ENCODE measurements around the gene TAS2R3.
A peak's percentile ranks its signal among the peaks of the same experiment; 100 is the strongest.

DNA sequence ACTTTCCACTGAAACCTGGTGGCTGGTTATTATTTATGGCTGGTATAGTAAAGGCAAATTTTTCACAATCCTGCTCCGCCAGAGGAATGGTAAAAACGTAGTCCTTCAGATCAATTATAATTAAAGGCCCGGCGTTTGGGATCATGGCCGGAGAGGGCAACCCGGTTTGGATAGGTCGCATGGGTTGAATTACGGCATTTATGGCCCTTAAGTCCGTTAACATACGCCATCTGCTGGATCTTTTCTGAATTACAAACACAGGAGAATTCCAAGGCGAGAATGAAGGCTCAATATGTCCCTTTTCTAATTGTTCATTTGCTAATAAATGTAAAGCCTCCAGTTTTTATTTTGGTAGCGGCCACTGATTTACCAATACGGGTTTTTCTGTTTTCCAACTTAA, 11.3 kb upstream of the TAS2R3 start:
- TF ChIP-seq, protein P1, sequence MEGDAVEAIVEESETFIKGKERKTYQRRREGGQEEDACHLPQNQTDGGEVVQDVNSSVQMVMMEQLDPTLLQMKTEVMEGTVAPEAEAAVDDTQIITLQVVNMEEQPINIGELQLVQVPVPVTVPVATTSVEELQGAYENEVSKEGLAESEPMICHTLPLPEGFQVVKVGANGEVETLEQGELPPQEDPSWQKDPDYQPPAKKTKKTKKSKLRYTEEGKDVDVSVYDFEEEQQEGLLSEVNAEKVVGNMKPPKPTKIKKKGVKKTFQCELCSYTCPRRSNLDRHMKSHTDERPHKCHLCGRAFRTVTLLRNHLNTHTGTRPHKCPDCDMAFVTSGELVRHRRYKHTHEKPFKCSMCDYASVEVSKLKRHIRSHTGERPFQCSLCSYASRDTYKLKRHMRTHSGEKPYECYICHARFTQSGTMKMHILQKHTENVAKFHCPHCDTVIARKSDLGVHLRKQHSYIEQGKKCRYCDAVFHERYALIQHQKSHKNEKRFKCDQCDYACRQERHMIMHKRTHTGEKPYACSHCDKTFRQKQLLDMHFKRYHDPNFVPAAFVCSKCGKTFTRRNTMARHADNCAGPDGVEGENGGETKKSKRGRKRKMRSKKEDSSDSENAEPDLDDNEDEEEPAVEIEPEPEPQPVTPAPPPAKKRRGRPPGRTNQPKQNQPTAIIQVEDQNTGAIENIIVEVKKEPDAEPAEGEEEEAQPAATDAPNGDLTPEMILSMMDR (conservative IDR thresholded peaks at IDR 0.05; ENCODE audit: low read length) = peak; percentile 70
- no peak for TF ChIP-seq EZH2phosphoT487 (IDR thresholded peaks at IDR 0.05; ENCODE audit: borderline replicate concordance, low read depth, low read length)

Data from OCI-LY7 (cell line).